Kidney (tissue), 14 donors: ENCODE results near the gene PYHIN1. TPM values are rescaled to one million over a fixed set of nuclear protein-coding genes. Genes with fewer than 3 reads are reported as not detected.

ENCODE experiments used
- DNase-seq, 5 donors: peaks; one replicate each; pipeline ENCODE4 v3.0.0-alpha.2; 2013 to 2020
- FAIRE-seq: peaks from 2 replicates; lab custom pipeline; 2012; peaks lifted over from hg19 to GRCh38; lab: Jason Lieb, UNC
- H3K27ac ChIP-seq, 2 donors: one replicate each; pipeline ENCODE4 v1.7.0; 2013; ENCODE audit warnings: low read depth in 2 of 2, low read length in 2 of 2, inconsistent platforms in 1 of 2
- H3K27me3 ChIP-seq: one replicate; pipeline ENCODE4 v1.7.1; 2013; ENCODE audit warnings: low read length, inconsistent platforms; ENCODE audit not compliant: control insufficient read depth, insufficient read depth
- H3K36me3 ChIP-seq, 3 donors: one replicate each; pipeline versions ENCODE4 v1.7.0 to v1.7.1; 2013; ENCODE audit warnings: low read length in 3 of 3, control low read depth in 1 of 3, inconsistent platforms in 1 of 3; ENCODE audit not compliant: insufficient read depth in 3 of 3, control insufficient read depth in 2 of 3
- H3K4me1 ChIP-seq, 3 donors: one replicate each; pipeline versions ENCODE4 v1.7.0 to v1.7.1; 2013; ENCODE audit warnings: low read length in 3 of 3, inconsistent platforms in 1 of 3, low read depth in 1 of 3; ENCODE audit not compliant: control insufficient read depth in 2 of 3, insufficient read depth in 2 of 3
- H3K4me3 ChIP-seq, 3 donors: one replicate each; pipeline versions ENCODE4 v1.7.0 to v1.8.1; 2013; ENCODE audit warnings: low read length in 3 of 3, control low read depth in 1 of 3, inconsistent platforms in 1 of 3
- H3K9ac ChIP-seq, 3 donors: one replicate each; pipeline versions ENCODE4 v1.7.0 to v1.7.1; 2013; ENCODE audit warnings: low read length in 3 of 3, control low read depth in 1 of 3, inconsistent platforms in 1 of 3
- H3K9me3 ChIP-seq, 3 donors: one replicate each; pipeline versions ENCODE4 v1.7.0 to v1.7.1; 2013; ENCODE audit warnings: low read length in 3 of 3, control low read depth in 1 of 3, inconsistent platforms in 1 of 3; ENCODE audit not compliant: control insufficient read depth in 2 of 3, insufficient read depth in 1 of 3
- CTCF ChIP-seq: IDR thresholded peaks from 3 replicates; pipeline ENCODE4 v1.5.1; 2012; ENCODE audit warnings: mild to moderate bottlenecking, moderate library complexity, borderline replicate concordance; ENCODE audit not compliant: insufficient read depth; ENCODE audit errors: extremely low read depth
- intact Hi-C: fragments of 100-400 bp; cut with DNase I; formaldehyde crosslinking; loops from one replicate; pipeline ENCODE4 v1.11.1; 2022
- polyA plus RNA-seq: library from polyadenylated mRNA; stranded (reverse); fragments of 350-450 nt; fragmentation: Illumina TruSeq; extraction: RNeasy Lipid Tissue Mini Kit (QIAGEN cat#74804); gene quantifications from one replicate; pipeline ENCODE4 v1.2.3, GENCODE V29; 2014; ENCODE audit warnings: low read depth, low replicate concordance; ENCODE audit not compliant: insufficient read depth
- total RNA-seq: library from RNA; stranded (reverse); fragmentation: NEBNext Ultra II Directional; extraction: Animal tissue kit (Norgen Biotek cat#: 25700); gene quantifications from one replicate; pipeline ENCODE4 v1.2.1, GENCODE V29; 2021
- donor health status: control.
- donor health status: control.
- donor health status: control.
- donor health status: control.
- donor health status: control.
- donor health status: DM: yes; HTN: yes; CAD: no.
- donor health status: Normal renal cell carcinoma (clear cell type).

PYHIN1 gene
- total and polyA plus RNA-seq, 2 donors from 2014 or later: 0.30 to 3.9 TPM

GRCh38 chr1:158932171-158932570, 819 bp downstream of the PYHIN1 start:
- H3K27ac ChIP-seq: no peak overlapping the region
- no peaks in the 10 kb centered on the region for H3K9me3 ChIP-seq
- FAIRE-seq (no peak), DNase-seq (no peak)
- H3K4me3 ChIP-seq: peak overlapping the region in 1 of 3 donors; percentile 23
- H3K4me1 ChIP-seq: no peaks in the 10 kb centered on the region
- no peaks in the 10 kb centered on the region for H3K27me3 ChIP-seq
- TF ChIP-seq CTCF: no peak
- no peaks in the 10 kb centered on the region for H3K36me3 ChIP-seq
- intact Hi-C loops: no loop called here
- H3K9ac ChIP-seq: no peak overlapping the region

GRCh38 chr1:158933621-158934020, 2.3 kb downstream of the PYHIN1 start:
- intact Hi-C loops: no loop called here
- FAIRE-seq (no peak), DNase-seq (no peak)
- TF ChIP-seq CTCF: no peak
- Histone ChIP-seq H3K4me1 (no peaks in the 10 kb centered on the region), H3K36me3 (no peaks in the 10 kb centered on the region), H3K9me3 (no peaks in the 10 kb centered on the region), H3K4me3 (no peak overlapping the region), H3K9ac (no peak overlapping the region), H3K27ac (no peak overlapping the region), H3K27me3 (no peaks in the 10 kb centered on the region)

GRCh38 chr1:158939180-158939579, 7.8 kb downstream of the PYHIN1 start:
- intact Hi-C loops: no loop called here
- H3K4me1 ChIP-seq: no peaks in the 10 kb centered on the region
- H3K27ac ChIP-seq: no peak overlapping the region
- FAIRE-seq: no peak
- H3K4me3 ChIP-seq: no peak overlapping the region
- no peaks in the 10 kb centered on the region for H3K9me3 ChIP-seq
- H3K36me3 ChIP-seq: no peaks in the 10 kb centered on the region
- no peak for DNase-seq
- TF ChIP-seq CTCF: no peak
- no peaks in the 10 kb centered on the region for H3K27me3 ChIP-seq
- no peak overlapping the region for H3K9ac ChIP-seq

GRCh38 chr1:158941317-158941716, 10.0 kb downstream of the PYHIN1 start:
- TF ChIP-seq CTCF: no peak
- FAIRE-seq (no peak), DNase-seq (no peak)

More at GRCh38 chr1:158941317-158941716, 10.0 kb downstream of the PYHIN1 start:
- intact Hi-C loops: no loop called here
- H3K36me3 ChIP-seq: no peaks in the 10 kb centered on the region
- H3K9ac ChIP-seq: no peak overlapping the region
- H3K9me3 ChIP-seq: no peaks in the 10 kb centered on the region
- no peaks in the 10 kb centered on the region for H3K4me1 ChIP-seq
- H3K4me3 ChIP-seq: no peak overlapping the region
- H3K27me3 ChIP-seq: no peaks in the 10 kb centered on the region
- H3K27ac ChIP-seq: no peak overlapping the region
